K562 (cell line): Measurements from ENCODE around the gene RANBP3. TPM values are rescaled to one million over a fixed set of nuclear protein-coding genes. Genes with fewer than 3 reads are reported as not detected.

Experiments used
- BHLHE40 ChIP-seq: IDR thresholded peaks from 2 replicates; pipeline ENCODE4 v1.6.1; 2011; ENCODE audit warnings: low read length, improper control_type of control experiment
- BRCA1 ChIP-seq, 2 experiments: fragments of 450-650 bp in 1 of 2; sonication (generic) in 1 of 2; formaldehyde crosslinking in 1 of 2; IDR thresholded peaks; 2 replicates each; pipeline versions ENCODE4 v1.5.0 to v1.6.1; 2017 to 2020; ENCODE audit warnings: mild to moderate bottlenecking in 1 of 2, missing genetic modification reagents in 1 of 2
- BRF1 ChIP-seq: IDR thresholded peaks from 3 replicates; pipeline ENCODE4 v1.6.1; 2011; ENCODE audit warnings: borderline replicate concordance, mild to moderate bottlenecking; ENCODE audit not compliant: insufficient read length; ENCODE audit errors: extremely low read depth
- CLOCK ChIP-seq: fragments of 250-450 bp; sonication (Bioruptor Pico); IDR thresholded peaks from 2 replicates; pipeline ENCODE4 v1.4.0; 2020; ENCODE audit warnings: mild to moderate bottlenecking, moderate library complexity, borderline replicate concordance
- EHMT2 ChIP-seq: fragments of 450-650 bp; IDR thresholded peaks from 2 replicates; pipeline ENCODE4 v1.6.1; 2018; ENCODE audit warnings: antibody characterized with exemption
- ETV6 ChIP-seq, 3 experiments: fragments of 150-350 bp in 1 of 3; sonication (generic) in 1 of 3; formaldehyde crosslinking in 1 of 3; IDR thresholded peaks; 2 replicates each; pipeline versions ENCODE4 v1.6.1 to v1.8.0; 2014 to 2022; ENCODE audit warnings: borderline replicate concordance in 2 of 3, low read depth in 2 of 3, antibody characterized with exemption in 1 of 3, low read length in 1 of 3, mild to moderate bottlenecking in 1 of 3, missing genetic modification reagents in 1 of 3
- GATAD2A ChIP-seq: fragments of 450-650 bp; IDR thresholded peaks from 2 replicates; pipeline ENCODE4 v1.6.1; 2017
- MITF ChIP-seq: IDR thresholded peaks from 2 replicates; pipeline ENCODE4 v1.6.1; 2014; ENCODE audit warnings: antibody characterized with exemption
- PRDM10 ChIP-seq: fragments of 450-650 bp; IDR thresholded peaks from 2 replicates; pipeline ENCODE4 v1.6.1; 2018; ENCODE audit not compliant: partially characterized antibody
- RBM14 ChIP-seq: fragments of 200-400 bp; formaldehyde crosslinking; IDR thresholded peaks from 2 replicates; pipeline ENCODE4 v1.6.1; 2018; ENCODE audit warnings: low read depth, mild to moderate bottlenecking, low read length, moderate library complexity, borderline replicate concordance; ENCODE audit not compliant: insufficient read depth
- RBM15 ChIP-seq: fragments of 200-400 bp; formaldehyde crosslinking; IDR thresholded peaks from 2 replicates; pipeline ENCODE4 v1.6.1; 2018; ENCODE audit warnings: mild to moderate bottlenecking, low read length, moderate library complexity; ENCODE audit not compliant: insufficient read depth
- SMARCA4 ChIP-seq: fragments of 450-650 bp; IDR thresholded peaks from 2 replicates; pipeline ENCODE4 v1.6.1; 2016
- SRSF1 ChIP-seq: fragments of 200-400 bp; formaldehyde crosslinking; IDR thresholded peaks from 2 replicates; pipeline ENCODE4 v1.6.1; 2017; ENCODE audit warnings: mild to moderate bottlenecking, low read depth, low read length, moderate library complexity
- STAT5A ChIP-seq: IDR thresholded peaks from 2 replicates; pipeline ENCODE4 v1.6.1; 2012; ENCODE audit warnings: low read length, inconsistent platforms, borderline replicate concordance
- TEAD4 ChIP-seq, 2 experiments: sonication (generic) in 1 of 2; formaldehyde crosslinking in 1 of 2; IDR thresholded peaks; 2 replicates each; pipeline versions ENCODE4 v1.6.1 to v1.8.0; 2012 to 2022; ENCODE audit warnings: borderline replicate concordance in 1 of 2, inconsistent platforms in 1 of 2, low read length in 1 of 2, mild to moderate bottlenecking in 1 of 2, missing genetic modification reagents in 1 of 2
- ZFPM2 ChIP-seq: fragments of 250-450 bp; sonication (Bioruptor Pico); IDR thresholded peaks from 2 replicates; pipeline ENCODE4 v1.5.1; 2022; ENCODE audit warnings: mild to moderate bottlenecking
- ZNF449 ChIP-seq: fragments of 250-450 bp; sonication (Bioruptor Pico); IDR thresholded peaks from 2 replicates; pipeline ENCODE4 v1.8.0; 2022; ENCODE audit warnings: moderate library complexity, mild to moderate bottlenecking, inconsistent platforms
- ZNF589 ChIP-seq: fragments of 200-800 bp; sonication (Bioruptor generic); IDR thresholded peaks from 2 replicates; pipeline ENCODE4 v1.6.1; 2016; ENCODE audit warnings: low read depth, missing genetic modification characterization, missing compliant biosample characterization
- polyA plus RNA-seq, 8 experiments: library from polyadenylated mRNA; depleted of rRNA in 4 of 8; stranded (reverse) in 5 of 8; unstranded in 3 of 8; fragments of >200 nt; fragmentation: Nextera tagmentation in 2 of 8; fragmentation: Illumina TruSeq in 1 of 8; extraction: Ambion mirVana in 2 of 8; extraction: Trizol in 1 of 8; gene quantifications; 2 replicates each; pipeline versions ENCODE4 v1.2.1 to v1.2.3, GENCODE V29; 2011 to 2014; ENCODE audit warnings: inconsistent platforms in 1 of 8, missing spikeins in 1 of 8
- total RNA-seq, 7 experiments: library from RNA; depleted of rRNA in 6 of 7; stranded (reverse); fragments of >200 nt in 6 of 7; fragmentation: Illumina TruSeq in 2 of 7; extraction: Trizol in 2 of 7; gene quantifications; 2 replicates each; pipeline versions ENCODE4 v1.2.1 to v1.2.3, GENCODE V29; 2011 to 2021; ENCODE audit warnings: low replicate concordance in 1 of 7

RANBP3 gene
- total and polyA plus RNA-seq, 9 of the 15 experiments (the other 6 are each of a cell fraction or from before 2014, with no cell fraction given) = 0.90 to 95.1 (median 63.2) TPM

- TF ChIP-seq BHLHE40 = no peak
- no peak for TF ChIP-seq CLOCK (CRISPR knock-in tag)
- TF ChIP-seq ETV6 (IDR thresholded peaks at IDR 0.05; ENCODE audit: borderline replicate concordance in 1 of 2, low read depth in 2 of 2, low read length in 1 of 2) = no peak
- TF ChIP-seq ETV6 (CRISPR knock-in tag; IDR thresholded peaks at IDR 0.05; ENCODE audit: borderline replicate concordance) = no peak
- TF ChIP-seq BRCA1 (IDR thresholded peaks at IDR 0.05) = no peak
- no peak for TF ChIP-seq BRCA1 (CRISPR knock-in tag; IDR thresholded peaks at IDR 0.05)
- TF ChIP-seq ZNF449 = no peak
- peak; percentile 76 for TF ChIP-seq EHMT2
- TF ChIP-seq GATAD2A = no peak
- no peak for TF ChIP-seq MITF
- no peak for TF ChIP-seq SMARCA4
- TF ChIP-seq RBM15 = no peak
- no peak for TF ChIP-seq SRSF1
- TF ChIP-seq BRF1 = no peak
- TF ChIP-seq RBM14 = no peak
- no peak for TF ChIP-seq ZNF589
- peak; percentile 37; the same call in 1 of the 2 replicates for TF ChIP-seq TEAD4 (IDR thresholded peaks at IDR 0.05; ENCODE audit: low read length)
- TF ChIP-seq TEAD4 (CRISPR knock-in tag; IDR thresholded peaks at IDR 0.05; ENCODE audit: borderline replicate concordance) = no peak
- no peak for TF ChIP-seq STAT5A
- TF ChIP-seq ZFPM2 (CRISPR knock-in tag) = no peak
- no peak for TF ChIP-seq PRDM10
Measured at GRCh38 chr19:5990289-5990797, 12.4 kb upstream of the RANBP3 start (continued).
